ENCODE results near the gene TFF1. TPM values are rescaled to one million over a fixed set of nuclear protein-coding genes. Genes with fewer than 3 reads are reported as not detected.

Gene TFF1
- total RNA-seq, 1 experiment from 2014 or later: 2.2 TPM

- Histone ChIP-seq H3K9me3 (ENCODE audit: insufficient read depth, low read depth) (no peaks in the 10 kb centered on the region), H3K27me3 (ENCODE audit: insufficient read depth, low read depth) (no peaks in the 10 kb centered on the region), H3K9me2 (ENCODE audit: insufficient read depth) (no peaks in the 10 kb centered on the region), H3K79me2 (ENCODE audit: low read depth) (no peaks in the 10 kb centered on the region), H3K36me3 (ENCODE audit: low read depth) (no peaks in the 10 kb centered on the region), H2AFZ (no peak overlapping the region), H4K20me1 (ENCODE audit: insufficient read depth) (no peaks in the 10 kb centered on the region), H3F3A (ENCODE audit: insufficient read depth, low read depth) (no peaks in the 10 kb centered on the region), H3K27ac (no peak overlapping the region), H3K4me2 (no peak overlapping the region), H3K4me3 (no peak overlapping the region), H3K4me1 (replicated peaks; ENCODE audit: insufficient read depth) (peaks cover 10% of the 10 kb centered on the region; the same call in 1 of the 2 replicates)
- CTCF ChIA-PET: no interaction called here
- no peak for DNase-seq
- no peak for TF ChIP-seq CTCF (conservative IDR thresholded peaks at IDR 0.05)
- no peak for TF ChIP-seq EZH2 (IDR thresholded peaks at IDR 0.05; ENCODE audit: low read depth)
- BruUV-seq (replicated peaks): no TSS peak
- POLR2A ChIA-PET (ENCODE audit: unreplicated experiment): no interaction called here
- intact Hi-C loops (cut with micrococcal nuclease; ENCODE audit: unreplicated experiment): no loop called here
These were observed 34.2 kb upstream of the TFF1 start for GRCh38 chr21:42400525-42400924.

- Histone ChIP-seq H3K4me2 (no peak overlapping the region), H3K36me3 (ENCODE audit: low read depth) (no peaks in the 10 kb centered on the region), H3K4me1 (replicated peaks; ENCODE audit: insufficient read depth) (peaks cover 14% of the 10 kb centered on the region; the same call in 1 of the 2 replicates), H2AFZ (no peak overlapping the region), H4K20me1 (ENCODE audit: insufficient read depth) (no peaks in the 10 kb centered on the region), H3F3A (ENCODE audit: insufficient read depth, low read depth) (no peaks in the 10 kb centered on the region), H3K4me3 (no peak overlapping the region), H3K9me3 (ENCODE audit: insufficient read depth, low read depth) (no peaks in the 10 kb centered on the region), H3K27ac (no peak overlapping the region), H3K9me2 (ENCODE audit: insufficient read depth) (no peaks in the 10 kb centered on the region), H3K79me2 (ENCODE audit: low read depth) (no peaks in the 10 kb centered on the region), H3K27me3 (ENCODE audit: insufficient read depth, low read depth) (no peaks in the 10 kb centered on the region)
- TF ChIP-seq EZH2 (IDR thresholded peaks at IDR 0.05; ENCODE audit: low read depth) (no peak), CTCF (conservative IDR thresholded peaks at IDR 0.05) (no peak)
- ChIA-PET POLR2A (ENCODE audit: unreplicated experiment) (no interaction called here), CTCF (interaction anchor here (0.7 kb wide), 1 partner anchor 1251 kb away, joined by 3 read pairs; no protein-coding TSS in a partner anchor)
- BruUV-seq (replicated peaks): no TSS peak
- intact Hi-C loops (cut with micrococcal nuclease; ENCODE audit: unreplicated experiment): no loop called here
- DNase-seq: no peak
These were observed 32.2 kb upstream of the TFF1 start for GRCh38 chr21:42398436-42399028.

- BruUV-seq (replicated peaks): no TSS peak
These were observed 31.5 kb upstream of the TFF1 start for GRCh38 chr21:42397746-42398394.

More at GRCh38 chr21:42397746-42398394, 31.5 kb upstream of the TFF1 start:
- Histone ChIP-seq H3K79me2 (ENCODE audit: low read depth) (no peaks in the 10 kb centered on the region), H4K20me1 (ENCODE audit: insufficient read depth) (no peaks in the 10 kb centered on the region), H2AFZ (no peak overlapping the region), H3K4me3 (no peak overlapping the region), H3K9me2 (ENCODE audit: insufficient read depth) (no peaks in the 10 kb centered on the region), H3K9me3 (ENCODE audit: insufficient read depth, low read depth) (no peaks in the 10 kb centered on the region), H3K27me3 (ENCODE audit: insufficient read depth, low read depth) (no peaks in the 10 kb centered on the region), H3K4me2 (no peak overlapping the region), H3K4me1 (replicated peaks; ENCODE audit: insufficient read depth) (peaks cover 14% of the 10 kb centered on the region; the same call in 1 of the 2 replicates), H3K27ac (no peak overlapping the region), H3F3A (ENCODE audit: insufficient read depth, low read depth) (no peaks in the 10 kb centered on the region), H3K36me3 (ENCODE audit: low read depth) (no peaks in the 10 kb centered on the region)
- DNase-seq: no peak
- intact Hi-C loops (cut with micrococcal nuclease; ENCODE audit: unreplicated experiment): no loop called here
- ChIA-PET POLR2A (ENCODE audit: unreplicated experiment) (no interaction called here), CTCF (no interaction called here)
- TF ChIP-seq EZH2 (IDR thresholded peaks at IDR 0.05; ENCODE audit: low read depth) (no peak), CTCF (conservative IDR thresholded peaks at IDR 0.05) (no peak)
